Smooth muscle cell (in vitro differentiated cells): ENCODE results near the gene MCF2L2. TPM values are rescaled to one million over a fixed set of nuclear protein-coding genes. Genes with fewer than 3 reads are reported as not detected.

Source experiments
- DNase-seq: peaks from one replicate; lab custom pipeline; 2025; ENCODE audit not compliant: unreplicated experiment; lab: John Stamatoyannopoulos, UW
- H2AFZ ChIP-seq: fragments of 200-600 bp; sonication (generic); 2 replicates; pipeline ENCODE4 v1.6.0; 2016; ENCODE audit warnings: antibody characterized with exemption, low read depth, mild to moderate bottlenecking
- H3F3A ChIP-seq: fragments of 200-600 bp; sonication (generic); 2 replicates; pipeline ENCODE4 v1.6.0; 2017; ENCODE audit warnings: antibody characterized with exemption, low read depth
- H3K27ac ChIP-seq: fragments of 200-600 bp; sonication (generic); 2 replicates; pipeline ENCODE4 v1.5.1; 2016; ENCODE audit warnings: low read depth, mild to moderate bottlenecking
- H3K27me3 ChIP-seq: fragments of 200-600 bp; sonication (generic); 2 replicates; pipeline ENCODE4 v1.6.1; 2016; ENCODE audit warnings: low read depth, mild to moderate bottlenecking
- H3K36me3 ChIP-seq: fragments of 200-600 bp; sonication (generic); 2 replicates; pipeline ENCODE4 v1.5.1; 2016; ENCODE audit warnings: low read depth
- H3K4me1 ChIP-seq: fragments of 200-600 bp; sonication (generic); 2 replicates; pipeline ENCODE4 v1.5.1; 2016; ENCODE audit warnings: low read depth
- H3K4me2 ChIP-seq: fragments of 200-600 bp; sonication (generic); 2 replicates; pipeline ENCODE4 v1.6.0; 2016; ENCODE audit warnings: mild to moderate bottlenecking
- H3K4me3 ChIP-seq: fragments of 200-600 bp; sonication (generic); 2 replicates; pipeline ENCODE4 v1.5.1; 2016; ENCODE audit warnings: mild to moderate bottlenecking
- H3K79me2 ChIP-seq: fragments of 200-600 bp; sonication (generic); 2 replicates; pipeline ENCODE4 v1.6.0; 2016; ENCODE audit warnings: low read depth, mild to moderate bottlenecking
- H3K9ac ChIP-seq: fragments of 200-600 bp; sonication (generic); 2 replicates; pipeline ENCODE4 v1.6.0; 2016; ENCODE audit warnings: low read depth
- H3K9me3 ChIP-seq: fragments of 200-600 bp; sonication (generic); replicated peaks from 2 replicates; pipeline ENCODE4 v1.5.1; 2016; ENCODE audit warnings: low read depth
- H4K20me1 ChIP-seq: fragments of 200-600 bp; sonication (generic); 2 replicates; pipeline ENCODE4 v1.6.0; 2016; ENCODE audit warnings: low read depth
- CTCF ChIP-seq: fragments of 200-600 bp; sonication (generic); IDR thresholded peaks from 2 replicates; pipeline ENCODE4 v1.5.1; 2017; ENCODE audit warnings: borderline replicate concordance, mild to moderate bottlenecking, antibody characterized with exemption; ENCODE audit not compliant: insufficient read depth, poor library complexity, severe bottlenecking
- WGBS: methylation state at CpG from one replicate; pipeline ENCODE4 v1.1.7; 2016; ENCODE audit warnings: low lambda C conversion rate; 5-methylcytosine and 5-hydroxymethylcytosine counted together
- polyA plus RNA-seq: library from polyadenylated mRNA; unstranded; fragments of >200 nt; fragmentation: Nextera tagmentation; extraction: Ambion mirVana; gene quantifications from 2 replicates; pipeline ENCODE4 v1.2.1, GENCODE V29; 2016
- total RNA-seq: library from RNA; depleted of rRNA; stranded (reverse); fragments of >200 nt; gene quantifications from 2 replicates; pipeline ENCODE4 v1.2.3, GENCODE V29; 2014

MCF2L2 gene
- total and polyA plus RNA-seq, 2 experiments from 2014 or later, result 0.09 TPM; not detected in 1

GRCh38 chr3:183153210-183153950, 275.0 kb downstream of the MCF2L2 start:
- no peaks in the 10 kb centered on the region for H3K9me3 ChIP-seq
- H2AFZ ChIP-seq, result no peak overlapping the region
- WGBS, result 91% methylated on average over 14 of the region's 14 CpGs
- no peak for TF ChIP-seq CTCF
- H3K27ac ChIP-seq, result no peak overlapping the region
- no peaks in the 10 kb centered on the region for H3K4me1 ChIP-seq
- no peaks in the 10 kb centered on the region for H3K36me3 ChIP-seq
- H3F3A ChIP-seq, result no peaks in the 10 kb centered on the region
- no peak overlapping the region for H3K9ac ChIP-seq
- H3K79me2 ChIP-seq, result no peaks in the 10 kb centered on the region
- no peaks in the 10 kb centered on the region for H3K27me3 ChIP-seq
- H3K4me2 ChIP-seq, result no peak overlapping the region
- DNase-seq, result no peak
- no peak overlapping the region for H3K4me3 ChIP-seq
- H4K20me1 ChIP-seq, result no peaks in the 10 kb centered on the region

GRCh38 chr3:183151821-183152351, 276.5 kb downstream of the MCF2L2 start:
- Histone ChIP-seq H3K36me3 (no peaks in the 10 kb centered on the region), H3K4me2 (no peak overlapping the region), H3K9me3 (no peaks in the 10 kb centered on the region), H3K79me2 (no peaks in the 10 kb centered on the region), H3K4me1 (no peaks in the 10 kb centered on the region), H3K27me3 (no peaks in the 10 kb centered on the region), H3K4me3 (no peak overlapping the region), H3K9ac (no peak overlapping the region), H3F3A (no peaks in the 10 kb centered on the region), H2AFZ (no peak overlapping the region), H4K20me1 (no peaks in the 10 kb centered on the region), H3K27ac (no peak overlapping the region)
- 75% methylated on average over 6 of the region's 6 CpGs for WGBS
- no peak for DNase-seq
- no peak for TF ChIP-seq CTCF

- WGBS, result 94% methylated on average over 3 of the region's 3 CpGs
- DNase-seq, result no peak
- no peaks in the 10 kb centered on the region for H3K9me3 ChIP-seq
- no peaks in the 10 kb centered on the region for H3K79me2 ChIP-seq
- no peaks in the 10 kb centered on the region for H3K27me3 ChIP-seq
- no peak overlapping the region for H3K4me2 ChIP-seq
- H3K9ac ChIP-seq, result no peak overlapping the region
- no peaks in the 10 kb centered on the region for H4K20me1 ChIP-seq
- no peak for TF ChIP-seq CTCF
- no peaks in the 10 kb centered on the region for H3K4me1 ChIP-seq
- no peaks in the 10 kb centered on the region for H3K36me3 ChIP-seq
- no peak overlapping the region for H2AFZ ChIP-seq
- no peak overlapping the region for H3K27ac ChIP-seq
- no peaks in the 10 kb centered on the region for H3F3A ChIP-seq
- no peak overlapping the region for H3K4me3 ChIP-seq
Observed at GRCh38 chr3:183151086-183151485, 277.3 kb downstream of the MCF2L2 start.
